PC-3 (cell line): ENCODE results near the gene DLGAP4. TPM values are rescaled to one million over a fixed set of nuclear protein-coding genes. Genes with fewer than 3 reads are reported as not detected.

Experiments
- ATAC-seq: fragments of 200-7000 bp; cut with Tn5 transposase; 2 replicates; pipeline ENCODE4 v1.9.1; 2020; ENCODE audit warnings: mild to moderate bottlenecking, moderate library complexity
- BruUV-seq: library from RNA; stranded (reverse); fragments of 400-500 nt; replicated peaks from 2 replicates; lab custom pipeline; 2021; lab: Mats Ljungman, UMichigan
- CTCF ChIA-PET: fragments of 300-600 bp; sonication (Branson Sonifier 250); formaldehyde crosslinking; loops from one replicate; lab custom pipeline; 2022; ENCODE audit warnings: antibody characterized with exemption; lab: Charles Lee
- POLR2A ChIA-PET: fragments of 300-600 bp; sonication (Branson Sonifier 250); formaldehyde crosslinking; loops from one replicate; lab custom pipeline; 2022; ENCODE audit warnings: antibody characterized with exemption; ENCODE audit not compliant: unreplicated experiment; lab: Charles Lee
- DNase-seq: peaks from one replicate; pipeline ENCODE4 v3.0.0-alpha.2; 2015
- H2AFZ ChIP-seq: fragments of 300-600 bp; sonication (generic); 2 replicates; pipeline ENCODE4 v1.6.0; 2016; ENCODE audit warnings: antibody characterized with exemption, low read length
- H3F3A ChIP-seq: fragments of 300-600 bp; sonication (generic); one replicate; pipeline ENCODE4 v1.6.0; 2017; ENCODE audit warnings: antibody characterized with exemption, low read length, control low read depth, mild to moderate bottlenecking; ENCODE audit not compliant: unreplicated experiment
- H3K27ac ChIP-seq: fragments of 300-600 bp; sonication (generic); 2 replicates; pipeline ENCODE4 v1.5.1; 2016; ENCODE audit warnings: mild to moderate bottlenecking, low read length
- H3K27me3 ChIP-seq: fragments of 300-600 bp; sonication (generic); 2 replicates; pipeline ENCODE4 v1.6.1; 2016; ENCODE audit warnings: low read length, mixed read lengths
- H3K36me3 ChIP-seq: fragments of 300-600 bp; sonication (generic); 2 replicates; pipeline ENCODE4 v1.6.1; 2016; ENCODE audit warnings: low read depth, mixed run types, low read length, mixed read lengths
- H3K4me1 ChIP-seq: fragments of 300-600 bp; sonication (generic); 2 replicates; pipeline ENCODE4 v1.5.1; 2016; ENCODE audit warnings: low read length; ENCODE audit not compliant: insufficient read depth
- H3K4me2 ChIP-seq: fragments of 300-600 bp; sonication (generic); 2 replicates; pipeline ENCODE4 v1.6.0; 2016; ENCODE audit warnings: low read length
- H3K4me3 ChIP-seq: fragments of 300-600 bp; sonication (generic); 2 replicates; pipeline ENCODE4 v1.5.1; 2016; ENCODE audit warnings: mild to moderate bottlenecking, low read length, mixed read lengths
- H3K79me2 ChIP-seq: fragments of 300-600 bp; sonication (generic); 2 replicates; pipeline ENCODE4 v1.6.1; 2017; ENCODE audit warnings: low read length, mixed read lengths
- H3K9ac ChIP-seq: fragments of 300-600 bp; sonication (generic); 2 replicates; pipeline ENCODE4 v1.6.0; 2016; ENCODE audit warnings: mild to moderate bottlenecking, low read length
- H3K9me2 ChIP-seq: fragments of 300-600 bp; sonication (generic); replicated peaks from 2 replicates; pipeline ENCODE4 v1.6.1; 2016; ENCODE audit warnings: mixed run types, low read length, mixed read lengths
- H3K9me3 ChIP-seq: fragments of 300-600 bp; sonication (generic); 2 replicates; pipeline ENCODE4 v1.6.1; 2016; ENCODE audit warnings: low read length, mixed read lengths
- H4K20me1 ChIP-seq: fragments of 300-600 bp; sonication (generic); 2 replicates; pipeline ENCODE4 v1.6.1; 2016; ENCODE audit warnings: low read length, mixed read lengths
- CTCF ChIP-seq: fragments of 300-600 bp; sonication (generic); conservative IDR thresholded peaks from 2 replicates; pipeline ENCODE4 v1.5.1; 2017; ENCODE audit warnings: antibody characterized with exemption, low read depth, mild to moderate bottlenecking, low read length
- EZH2 ChIP-seq: fragments of 300-600 bp; sonication (generic); IDR thresholded peaks from one replicate; pipeline ENCODE4 v1.6.1; 2017; ENCODE audit warnings: antibody characterized with exemption, mild to moderate bottlenecking, low read length; ENCODE audit not compliant: unreplicated experiment
- EZH2phosphoT487 ChIP-seq: fragments of 300-600 bp; sonication (generic); IDR thresholded peaks from 2 replicates; pipeline ENCODE4 v1.6.1; 2018; ENCODE audit warnings: mild to moderate bottlenecking, antibody characterized with exemption, low read length, borderline replicate concordance
- intact Hi-C: fragments of 100-400 bp; cut with micrococcal nuclease; formaldehyde crosslinking; loops from 2 replicates; pipeline ENCODE4 v1.9.0; 2023
- total RNA-seq: library from RNA; depleted of rRNA; stranded (reverse); fragments of >200 nt; gene quantifications from 2 replicates; pipeline ENCODE4 v1.2.3, GENCODE V29; 2014

The DLGAP4 gene
- total RNA-seq, 1 experiment from 2014 or later: 21.0 TPM

DNA sequence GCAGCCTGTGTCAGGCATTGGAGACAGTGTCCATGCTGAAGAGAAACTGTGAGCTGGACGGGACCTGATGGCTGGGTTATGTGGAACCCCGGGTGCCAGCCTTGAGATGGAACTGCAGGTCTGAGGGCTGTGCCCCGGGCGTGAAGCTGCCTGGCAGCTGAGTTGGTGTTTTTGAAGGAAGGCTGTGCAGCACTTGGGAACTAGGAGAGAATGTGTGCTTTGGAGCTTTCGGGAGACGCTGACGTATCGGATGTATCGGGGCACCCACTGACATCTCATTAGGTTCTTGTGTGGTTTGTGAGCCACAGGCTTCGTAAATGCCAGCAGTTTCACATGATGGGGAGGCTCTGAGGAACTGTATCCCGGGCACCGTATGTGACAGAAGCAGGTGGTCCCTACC lies 2.2 kb downstream of the DLGAP4 start:
- ChIA-PET POLR2A (no interaction called here), CTCF (no interaction called here)
- DNase-seq (no peak), ATAC-seq (no peak)
- no peaks in the 10 kb centered on the region for H3K36me3 ChIP-seq
- no TSS peak for BruUV-seq
- H3K27me3 ChIP-seq: peaks cover 47% of the 10 kb centered on the region
- no peaks in the 10 kb centered on the region for H3K79me2 ChIP-seq
- H2AFZ ChIP-seq: no peak overlapping the region
- intact Hi-C loops: no loop called here
- no peaks in the 10 kb centered on the region for H3K4me1 ChIP-seq
- no peak overlapping the region for H3K4me3 ChIP-seq
- no peaks in the 10 kb centered on the region for H3F3A ChIP-seq
- H3K9ac ChIP-seq: no peak overlapping the region
- TF ChIP-seq EZH2phosphoT487: no peak
- TF ChIP-seq EZH2: no peak
- TF ChIP-seq CTCF: no peak
- no peak overlapping the region for H3K4me2 ChIP-seq
- no peak overlapping the region for H3K27ac ChIP-seq
- no peaks in the 10 kb centered on the region for H3K9me3 ChIP-seq
- H4K20me1 ChIP-seq: no peaks in the 10 kb centered on the region
- no peaks in the 10 kb centered on the region for H3K9me2 ChIP-seq

- H3K4me3 ChIP-seq: no peak overlapping the region
- peaks cover 40% of the 10 kb centered on the region for H3K27me3 ChIP-seq
- H3K4me2 ChIP-seq: no peak overlapping the region
- intact Hi-C loops: no loop called here
- H3K9me3 ChIP-seq: no peaks in the 10 kb centered on the region
- H4K20me1 ChIP-seq: no peaks in the 10 kb centered on the region
- no peaks in the 10 kb centered on the region for H3K79me2 ChIP-seq
- CTCF ChIA-PET: no interaction called here
- H3F3A ChIP-seq: no peaks in the 10 kb centered on the region
- H2AFZ ChIP-seq: no peak overlapping the region
- POLR2A ChIA-PET: no interaction called here
- ATAC-seq: no peak
- H3K4me1 ChIP-seq: no peaks in the 10 kb centered on the region
- no peaks in the 10 kb centered on the region for H3K9me2 ChIP-seq
- no peak overlapping the region for H3K27ac ChIP-seq
- TF ChIP-seq EZH2phosphoT487 (no peak), EZH2 (no peak), CTCF (no peak)
- DNase-seq: no peak
- H3K36me3 ChIP-seq: no peaks in the 10 kb centered on the region
- BruUV-seq: no TSS peak
- H3K9ac ChIP-seq: no peak overlapping the region
These were observed 2.8 kb downstream of the DLGAP4 start for GRCh38 chr20:36308986-36309385.

DNA sequence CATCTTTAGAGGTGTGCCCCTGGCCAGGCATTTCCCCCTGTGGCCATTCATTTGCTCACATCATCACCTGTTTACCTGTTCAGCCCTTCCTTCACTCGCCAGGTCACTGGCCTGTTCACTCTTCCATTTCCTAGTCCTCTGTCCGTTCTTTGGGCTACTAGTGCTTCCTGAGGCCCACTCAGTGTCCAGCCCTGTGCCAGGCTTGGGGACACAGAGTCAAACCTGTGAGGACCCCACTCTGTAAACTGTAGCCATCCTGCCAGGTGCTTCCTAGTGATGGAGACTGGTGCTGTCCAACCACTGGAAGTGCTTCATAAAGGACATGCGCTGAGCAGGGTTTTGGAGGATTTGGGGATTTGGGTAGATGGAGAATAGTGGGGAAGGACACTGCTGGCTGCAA lies 3.5 kb downstream of the DLGAP4 start:
- Histone ChIP-seq H3K27me3 (peaks cover 34% of the 10 kb centered on the region), H3K79me2 (no peaks in the 10 kb centered on the region), H3K9ac (no peak overlapping the region), H3K4me2 (no peak overlapping the region), H3K36me3 (no peaks in the 10 kb centered on the region), H3K4me1 (no peaks in the 10 kb centered on the region), H4K20me1 (no peaks in the 10 kb centered on the region), H3F3A (no peaks in the 10 kb centered on the region), H3K27ac (no peak overlapping the region), H3K9me3 (no peaks in the 10 kb centered on the region), H3K9me2 (no peaks in the 10 kb centered on the region), H3K4me3 (no peak overlapping the region), H2AFZ (no peak overlapping the region)
- ChIA-PET POLR2A (no interaction called here), CTCF (no interaction called here)
- DNase-seq (no peak), ATAC-seq (no peak)
- no TSS peak for BruUV-seq
- TF ChIP-seq EZH2phosphoT487 (no peak), CTCF (no peak), EZH2 (no peak)
- intact Hi-C loops: no loop called here
